K562 (cell line): Measurements from ENCODE around the gene ACTN1. TPM values are rescaled to one million over a fixed set of nuclear protein-coding genes. Genes with fewer than 3 reads are reported as not detected.

ENCODE experiments used
- DDX20 ChIP-seq: fragments of 450-650 bp; IDR thresholded peaks from 2 replicates; pipeline ENCODE4 v1.6.1; 2016; ENCODE audit warnings: missing genetic modification characterization, low read depth, mild to moderate bottlenecking, missing compliant biosample characterization, moderate library complexity
- MAZ ChIP-seq, 2 experiments: fragments of 450-650 bp in 1 of 2; sonication (generic) in 1 of 2; formaldehyde crosslinking; IDR thresholded peaks in 1 of 2; conservative IDR thresholded peaks in 1 of 2; 2 replicates each; pipeline versions ENCODE4 v1.4.0 to v1.5.0; 2020; ENCODE audit warnings: mild to moderate bottlenecking in 1 of 2, missing genetic modification reagents in 1 of 2
- NFE2 ChIP-seq: IDR thresholded peaks from 2 replicates; pipeline ENCODE4 v1.6.1; 2014; ENCODE audit warnings: antibody characterized with exemption, low read depth
- polyA plus RNA-seq, 8 experiments: library from polyadenylated mRNA; depleted of rRNA in 4 of 8; stranded (reverse) in 5 of 8; unstranded in 3 of 8; fragments of >200 nt; fragmentation: Nextera tagmentation in 2 of 8; fragmentation: Illumina TruSeq in 1 of 8; extraction: Ambion mirVana in 2 of 8; extraction: Trizol in 1 of 8; gene quantifications; 2 replicates each; pipeline versions ENCODE4 v1.2.1 to v1.2.3, GENCODE V29; 2011 to 2014; ENCODE audit warnings: inconsistent platforms in 1 of 8, missing spikeins in 1 of 8
- total RNA-seq, 7 experiments: library from RNA; depleted of rRNA in 6 of 7; stranded (reverse); fragments of >200 nt in 6 of 7; fragmentation: Illumina TruSeq in 2 of 7; extraction: Trizol in 2 of 7; gene quantifications; 2 replicates each; pipeline versions ENCODE4 v1.2.1 to v1.2.3, GENCODE V29; 2011 to 2021; ENCODE audit warnings: low replicate concordance in 1 of 7
- TF ChIP-seq, protein P1 (sequence below), 2 experiments: fragments of 450-650 bp in 1 of 2; sonication (generic) in 1 of 2; formaldehyde crosslinking in 1 of 2; IDR thresholded peaks; 2 replicates each; pipeline versions ENCODE4 v1.7.1 to v1.9.0; 2016 to 2022; ENCODE audit warnings: inconsistent platforms in 1 of 2, mild to moderate bottlenecking in 1 of 2, missing genetic modification reagents in 1 of 2
- TF ChIP-seq, protein P2 (sequence below): sonication (generic); formaldehyde crosslinking; IDR thresholded peaks from 2 replicates; pipeline ENCODE4 v1.8.0; 2022; ENCODE audit warnings: missing genetic modification reagents, mild to moderate bottlenecking, borderline replicate concordance
- TF ChIP-seq, protein P3 (sequence below): fragments of 450-650 bp; IDR thresholded peaks from 2 replicates; pipeline ENCODE4 v1.6.1; 2018; ENCODE audit warnings: mild to moderate bottlenecking, low read depth; ENCODE audit not compliant: partially characterized antibody
- TF ChIP-seq, protein P4 (sequence below): fragments of 250-450 bp; sonication (Bioruptor Pico); IDR thresholded peaks from 2 replicates; pipeline ENCODE4 v1.5.0; 2021; ENCODE audit warnings: mild to moderate bottlenecking, borderline replicate concordance
- TF ChIP-seq, protein P5 (sequence below): fragments of 450-650 bp; conservative IDR thresholded peaks from 2 replicates; pipeline ENCODE4 v1.6.1; 2016; ENCODE audit warnings: missing genetic modification characterization, low read depth, mild to moderate bottlenecking, missing compliant biosample characterization, moderate library complexity

ACTN1 gene
- total and polyA plus RNA-seq, 9 of the 15 experiments (the other 6 are each of a cell fraction or from before 2014, with no cell fraction given), result 2.2 to 67.7 (median 34.5) TPM

DNA sequence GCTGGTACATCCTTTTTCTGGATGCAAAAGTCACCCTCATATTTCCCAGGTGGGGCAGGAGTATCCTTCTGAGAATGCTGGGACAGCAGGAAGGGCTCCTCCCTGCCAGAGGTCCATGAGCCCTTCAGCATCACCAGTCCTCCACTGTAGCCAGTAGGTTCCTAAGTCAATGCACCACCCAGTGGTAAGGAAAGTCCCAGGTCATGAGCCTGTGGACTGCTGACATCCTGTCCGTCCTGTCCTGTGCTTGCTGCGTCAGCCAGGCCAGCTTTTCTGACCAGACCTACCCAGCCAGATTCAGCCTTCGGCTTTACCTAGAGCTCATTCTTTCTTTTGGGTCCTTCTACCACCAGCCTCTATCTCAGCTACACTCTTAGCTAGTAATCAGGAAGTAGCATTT, 23.0 kb upstream of the ACTN1 start (continued):
- TF ChIP-seq, protein P1, sequence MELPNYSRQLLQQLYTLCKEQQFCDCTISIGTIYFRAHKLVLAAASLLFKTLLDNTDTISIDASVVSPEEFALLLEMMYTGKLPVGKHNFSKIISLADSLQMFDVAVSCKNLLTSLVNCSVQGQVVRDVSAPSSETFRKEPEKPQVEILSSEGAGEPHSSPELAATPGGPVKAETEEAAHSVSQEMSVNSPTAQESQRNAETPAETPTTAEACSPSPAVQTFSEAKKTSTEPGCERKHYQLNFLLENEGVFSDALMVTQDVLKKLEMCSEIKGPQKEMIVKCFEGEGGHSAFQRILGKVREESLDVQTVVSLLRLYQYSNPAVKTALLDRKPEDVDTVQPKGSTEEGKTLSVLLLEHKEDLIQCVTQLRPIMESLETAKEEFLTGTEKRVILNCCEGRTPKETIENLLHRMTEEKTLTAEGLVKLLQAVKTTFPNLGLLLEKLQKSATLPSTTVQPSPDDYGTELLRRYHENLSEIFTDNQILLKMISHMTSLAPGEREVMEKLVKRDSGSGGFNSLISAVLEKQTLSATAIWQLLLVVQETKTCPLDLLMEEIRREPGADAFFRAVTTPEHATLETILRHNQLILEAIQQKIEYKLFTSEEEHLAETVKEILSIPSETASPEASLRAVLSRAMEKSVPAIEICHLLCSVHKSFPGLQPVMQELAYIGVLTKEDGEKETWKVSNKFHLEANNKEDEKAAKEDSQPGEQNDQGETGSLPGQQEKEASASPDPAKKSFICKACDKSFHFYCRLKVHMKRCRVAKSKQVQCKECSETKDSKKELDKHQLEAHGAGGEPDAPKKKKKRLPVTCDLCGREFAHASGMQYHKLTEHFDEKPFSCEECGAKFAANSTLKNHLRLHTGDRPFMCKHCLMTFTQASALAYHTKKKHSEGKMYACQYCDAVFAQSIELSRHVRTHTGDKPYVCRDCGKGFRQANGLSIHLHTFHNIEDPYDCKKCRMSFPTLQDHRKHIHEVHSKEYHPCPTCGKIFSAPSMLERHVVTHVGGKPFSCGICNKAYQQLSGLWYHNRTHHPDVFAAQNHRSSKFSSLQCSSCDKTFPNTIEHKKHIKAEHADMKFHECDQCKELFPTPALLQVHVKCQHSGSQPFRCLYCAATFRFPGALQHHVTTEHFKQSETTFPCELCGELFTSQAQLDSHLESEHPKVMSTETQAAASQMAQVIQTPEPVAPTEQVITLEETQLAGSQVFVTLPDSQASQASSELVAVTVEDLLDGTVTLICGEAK (IDR thresholded peaks at IDR 0.05), result no peak
- TF ChIP-seq, protein P1 (CRISPR knock-in tag; IDR thresholded peaks at IDR 0.05), result no peak
- TF ChIP-seq NFE2 (no peak), DDX20 (no peak), MAZ (CRISPR knock-in tag; conservative IDR thresholded peaks at IDR 0.05 in 1 of 2, IDR thresholded peaks at IDR 0.05 in 1 of 2) (no peak)
- TF ChIP-seq, protein P2, sequence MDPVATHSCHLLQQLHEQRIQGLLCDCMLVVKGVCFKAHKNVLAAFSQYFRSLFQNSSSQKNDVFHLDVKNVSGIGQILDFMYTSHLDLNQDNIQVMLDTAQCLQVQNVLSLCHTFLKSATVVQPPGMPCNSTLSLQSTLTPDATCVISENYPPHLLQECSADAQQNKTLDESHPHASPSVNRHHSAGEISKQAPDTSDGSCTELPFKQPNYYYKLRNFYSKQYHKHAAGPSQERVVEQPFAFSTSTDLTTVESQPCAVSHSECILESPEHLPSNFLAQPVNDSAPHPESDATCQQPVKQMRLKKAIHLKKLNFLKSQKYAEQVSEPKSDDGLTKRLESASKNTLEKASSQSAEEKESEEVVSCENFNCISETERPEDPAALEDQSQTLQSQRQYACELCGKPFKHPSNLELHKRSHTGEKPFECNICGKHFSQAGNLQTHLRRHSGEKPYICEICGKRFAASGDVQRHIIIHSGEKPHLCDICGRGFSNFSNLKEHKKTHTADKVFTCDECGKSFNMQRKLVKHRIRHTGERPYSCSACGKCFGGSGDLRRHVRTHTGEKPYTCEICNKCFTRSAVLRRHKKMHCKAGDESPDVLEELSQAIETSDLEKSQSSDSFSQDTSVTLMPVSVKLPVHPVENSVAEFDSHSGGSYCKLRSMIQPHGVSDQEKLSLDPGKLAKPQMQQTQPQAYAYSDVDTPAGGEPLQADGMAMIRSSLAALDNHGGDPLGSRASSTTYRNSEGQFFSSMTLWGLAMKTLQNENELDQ (CRISPR knock-in tag), result no peak
- TF ChIP-seq, protein P3, sequence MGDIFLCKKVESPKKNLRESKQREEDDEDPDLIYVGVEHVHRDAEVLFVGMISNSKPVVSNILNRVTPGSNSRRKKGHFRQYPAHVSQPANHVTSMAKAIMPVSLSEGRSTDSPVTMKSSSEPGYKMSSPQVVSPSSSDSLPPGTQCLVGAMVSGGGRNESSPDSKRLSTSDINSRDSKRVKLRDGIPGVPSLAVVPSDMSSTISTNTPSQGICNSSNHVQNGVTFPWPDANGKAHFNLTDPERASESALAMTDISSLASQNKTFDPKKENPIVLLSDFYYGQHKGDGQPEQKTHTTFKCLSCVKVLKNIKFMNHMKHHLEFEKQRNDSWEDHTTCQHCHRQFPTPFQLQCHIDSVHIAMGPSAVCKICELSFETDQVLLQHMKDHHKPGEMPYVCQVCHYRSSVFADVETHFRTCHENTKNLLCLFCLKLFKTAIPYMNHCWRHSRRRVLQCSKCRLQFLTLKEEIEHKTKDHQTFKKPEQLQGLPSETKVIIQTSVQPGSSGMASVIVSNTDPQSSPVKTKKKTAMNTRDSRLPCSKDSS, result no peak
- TF ChIP-seq, protein P4, sequence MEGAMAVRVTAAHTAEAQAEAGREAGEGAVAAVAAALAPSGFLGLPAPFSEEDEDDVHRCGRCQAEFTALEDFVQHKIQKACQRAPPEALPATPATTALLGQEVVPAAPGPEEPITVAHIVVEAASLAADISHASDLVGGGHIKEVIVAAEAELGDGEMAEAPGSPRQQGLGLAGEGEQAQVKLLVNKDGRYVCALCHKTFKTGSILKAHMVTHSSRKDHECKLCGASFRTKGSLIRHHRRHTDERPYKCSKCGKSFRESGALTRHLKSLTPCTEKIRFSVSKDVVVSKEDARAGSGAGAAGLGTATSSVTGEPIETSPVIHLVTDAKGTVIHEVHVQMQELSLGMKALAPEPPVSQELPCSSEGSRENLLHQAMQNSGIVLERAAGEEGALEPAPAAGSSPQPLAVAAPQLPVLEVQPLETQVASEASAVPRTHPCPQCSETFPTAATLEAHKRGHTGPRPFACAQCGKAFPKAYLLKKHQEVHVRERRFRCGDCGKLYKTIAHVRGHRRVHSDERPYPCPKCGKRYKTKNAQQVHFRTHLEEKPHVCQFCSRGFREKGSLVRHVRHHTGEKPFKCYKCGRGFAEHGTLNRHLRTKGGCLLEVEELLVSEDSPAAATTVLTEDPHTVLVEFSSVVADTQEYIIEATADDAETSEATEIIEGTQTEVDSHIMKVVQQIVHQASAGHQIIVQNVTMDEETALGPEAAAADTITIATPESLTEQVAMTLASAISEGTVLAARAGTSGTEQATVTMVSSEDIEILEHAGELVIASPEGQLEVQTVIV (CRISPR knock-in tag), result no peak
- TF ChIP-seq, protein P5, sequence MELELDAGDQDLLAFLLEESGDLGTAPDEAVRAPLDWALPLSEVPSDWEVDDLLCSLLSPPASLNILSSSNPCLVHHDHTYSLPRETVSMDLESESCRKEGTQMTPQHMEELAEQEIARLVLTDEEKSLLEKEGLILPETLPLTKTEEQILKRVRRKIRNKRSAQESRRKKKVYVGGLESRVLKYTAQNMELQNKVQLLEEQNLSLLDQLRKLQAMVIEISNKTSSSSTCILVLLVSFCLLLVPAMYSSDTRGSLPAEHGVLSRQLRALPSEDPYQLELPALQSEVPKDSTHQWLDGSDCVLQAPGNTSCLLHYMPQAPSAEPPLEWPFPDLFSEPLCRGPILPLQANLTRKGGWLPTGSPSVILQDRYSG (tag), result no peak
